A172 (cell line): ENCODE measurements around the gene JPH3. TPM values are rescaled to one million over a fixed set of nuclear protein-coding genes. Genes with fewer than 3 reads are reported as not detected.

ENCODE experiments used
- DNase-seq: peaks from one replicate; pipeline ENCODE4 v3.0.0-alpha.2; 2015; ENCODE audit warnings: low spot score
- total RNA-seq: library from RNA; depleted of rRNA; stranded (reverse); fragments of >200 nt; shearing (Covaris generic); gene quantifications from 2 replicates; pipeline ENCODE4 v1.2.3, GENCODE V29; 2014

JPH3 gene
- total RNA-seq, 1 experiment from 2014 or later: 9.1 TPM

- no peak for DNase-seq
Observed at GRCh38 chr16:87696726-87697125, 94.4 kb downstream of the JPH3 start.

DNA sequence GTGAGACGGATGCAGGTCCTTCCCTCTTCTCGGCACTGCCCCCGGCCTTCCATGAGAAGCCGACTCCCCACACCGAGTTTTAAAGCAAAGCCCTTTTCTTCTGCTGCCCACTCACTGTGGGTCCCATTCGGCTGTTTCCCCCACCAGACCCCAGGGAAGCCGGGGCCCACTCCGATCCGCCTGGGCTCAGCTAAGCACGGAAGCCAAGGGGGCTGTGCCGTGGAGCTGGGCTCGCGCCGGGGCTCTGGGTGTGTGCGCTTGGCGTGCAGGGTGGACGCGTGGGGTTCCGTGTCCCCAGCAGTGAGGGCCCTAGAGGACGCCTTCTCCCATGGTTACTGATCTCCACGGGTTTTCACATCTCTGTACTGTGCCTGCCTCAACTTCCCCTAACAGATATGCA, 94.9 kb downstream of the JPH3 start:
- DNase-seq: no peak

DNA sequence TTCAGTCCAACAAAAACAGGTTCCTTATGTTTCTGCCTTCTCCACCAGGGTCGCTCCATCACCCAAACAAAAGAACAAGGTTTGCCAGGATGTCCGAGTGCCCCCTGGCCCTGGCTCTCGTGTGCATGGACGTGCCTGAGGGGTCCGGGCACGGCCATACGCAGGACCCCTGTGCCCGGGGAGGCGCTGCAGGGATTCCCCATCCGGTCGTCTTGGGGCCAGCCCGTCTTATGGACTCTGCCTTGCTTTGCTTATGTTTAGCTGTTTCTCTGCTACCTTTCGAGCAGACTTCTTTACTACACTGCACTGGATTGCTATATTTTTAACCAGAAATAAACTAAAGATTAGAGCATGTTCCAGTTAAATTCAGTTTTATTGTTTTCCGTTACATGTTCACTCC, 95.5 kb downstream of the JPH3 start:
- no peak for DNase-seq

- DNase-seq: no peak
Observed at GRCh38 chr16:87698241-87698640, 95.9 kb downstream of the JPH3 start.

- DNase-seq: no peak
Observed at GRCh38 chr16:87698676-87699199, 96.4 kb downstream of the JPH3 start.

DNA sequence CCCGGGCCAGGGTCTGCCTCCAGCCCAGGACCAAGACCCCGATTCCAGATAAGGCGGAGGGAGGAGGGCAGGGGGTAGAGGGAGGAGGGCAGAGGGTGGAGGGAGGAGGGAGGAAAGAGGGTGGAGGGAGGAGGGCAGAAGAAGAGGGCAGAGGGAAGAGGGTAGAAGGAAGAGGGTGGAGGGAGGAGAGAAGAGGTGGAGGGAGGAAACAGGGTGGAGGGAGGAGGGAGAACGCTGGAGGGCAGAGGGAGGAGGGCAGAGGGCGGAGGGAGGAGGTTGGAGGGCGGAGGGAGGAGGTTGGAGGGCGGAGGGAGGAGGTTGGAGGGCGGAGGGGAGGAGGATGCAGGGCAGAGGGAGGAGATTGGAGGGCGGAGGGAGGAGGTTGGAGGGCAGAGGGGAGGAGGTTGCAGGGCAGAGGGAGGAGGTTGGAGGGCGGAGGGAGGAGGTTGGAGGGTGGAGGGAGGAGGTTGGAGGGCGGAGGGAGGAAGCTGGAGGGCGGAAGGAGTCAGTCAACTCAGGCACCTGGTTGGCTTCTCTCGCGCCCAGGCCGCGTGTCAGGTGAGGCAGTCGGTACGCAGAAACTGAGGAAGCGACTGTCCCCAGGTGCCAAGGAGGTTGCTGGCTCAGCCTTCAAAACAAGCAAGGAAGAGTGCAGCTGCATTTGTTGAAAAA, 98.2 kb downstream of the JPH3 start:
- DNase-seq: no peak

DNA sequence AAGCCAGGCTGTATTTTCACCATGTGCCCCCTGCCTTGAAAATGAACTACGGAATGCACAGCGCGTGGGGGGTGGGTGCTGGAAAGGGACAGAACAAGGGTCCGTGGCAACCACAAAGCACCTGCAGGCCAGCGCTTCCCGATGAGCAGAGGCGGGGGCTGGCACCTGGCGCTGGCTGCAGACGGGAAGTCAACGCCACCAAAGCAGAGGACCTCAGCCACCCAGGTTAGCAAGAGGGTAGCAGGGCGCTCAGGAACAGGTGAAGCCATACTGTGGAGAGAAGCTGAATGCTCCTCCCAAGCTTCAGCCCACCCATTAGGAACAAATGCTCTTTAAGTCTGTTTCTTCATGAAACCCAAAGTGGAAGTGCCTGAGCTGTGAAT, 98.8 kb downstream of the JPH3 start:
- DNase-seq: no peak

GRCh38 chr16:87701505-87701921, 99.2 kb downstream of the JPH3 start:
- DNase-seq: no peak

- peak; percentile 20 for DNase-seq
Observed at GRCh38 chr16:87702325-87702811, 100.1 kb downstream of the JPH3 start.

DNA sequence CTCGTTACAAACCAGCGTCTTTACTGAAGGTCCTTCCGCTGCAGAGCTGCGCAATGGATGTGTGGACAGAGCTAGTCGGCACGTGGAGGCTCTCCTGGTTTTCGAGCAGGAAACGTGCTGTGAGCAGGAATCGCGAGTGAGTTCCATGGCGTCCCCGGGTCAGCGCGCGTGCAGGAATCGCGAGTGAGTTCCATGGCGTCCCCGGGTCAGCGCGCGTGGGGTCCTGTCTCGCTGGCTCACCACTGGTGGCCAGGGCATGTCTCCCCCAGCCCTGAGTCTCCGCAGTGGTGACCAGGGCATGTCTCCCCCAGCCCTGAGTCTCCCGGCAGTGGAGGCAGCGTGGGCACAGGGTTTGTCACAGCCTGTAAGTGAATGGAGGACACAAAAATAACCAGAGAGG, 100.8 kb downstream of the JPH3 start:
- DNase-seq: no peak

DNA sequence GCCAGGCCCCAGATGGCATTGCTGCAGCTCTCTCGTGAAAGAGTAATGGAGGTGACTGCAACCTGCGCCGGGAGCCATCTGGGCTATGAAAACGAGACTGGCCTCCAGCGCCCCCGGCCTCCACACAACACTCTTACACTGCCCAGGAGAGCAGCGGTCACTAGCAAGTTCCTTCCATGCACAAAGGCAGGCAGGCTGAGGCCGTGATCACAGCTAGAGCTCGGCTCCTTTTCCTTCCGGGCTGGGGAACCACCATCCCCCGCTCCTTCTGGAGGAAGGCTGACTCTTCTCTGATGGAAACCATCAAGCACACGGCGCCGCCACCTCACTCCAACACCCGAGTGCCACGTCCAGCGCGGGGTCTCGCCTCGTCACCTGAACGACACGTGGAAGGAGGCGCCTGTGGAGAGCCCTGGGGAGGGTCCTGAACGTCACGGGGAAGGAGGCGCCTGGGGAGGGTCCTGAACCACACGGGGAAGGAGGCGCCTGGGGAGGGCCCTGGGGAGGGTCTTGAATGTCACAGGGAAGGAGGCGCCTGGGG, 101.6 kb downstream of the JPH3 start:
- DNase-seq: no peak

DNA sequence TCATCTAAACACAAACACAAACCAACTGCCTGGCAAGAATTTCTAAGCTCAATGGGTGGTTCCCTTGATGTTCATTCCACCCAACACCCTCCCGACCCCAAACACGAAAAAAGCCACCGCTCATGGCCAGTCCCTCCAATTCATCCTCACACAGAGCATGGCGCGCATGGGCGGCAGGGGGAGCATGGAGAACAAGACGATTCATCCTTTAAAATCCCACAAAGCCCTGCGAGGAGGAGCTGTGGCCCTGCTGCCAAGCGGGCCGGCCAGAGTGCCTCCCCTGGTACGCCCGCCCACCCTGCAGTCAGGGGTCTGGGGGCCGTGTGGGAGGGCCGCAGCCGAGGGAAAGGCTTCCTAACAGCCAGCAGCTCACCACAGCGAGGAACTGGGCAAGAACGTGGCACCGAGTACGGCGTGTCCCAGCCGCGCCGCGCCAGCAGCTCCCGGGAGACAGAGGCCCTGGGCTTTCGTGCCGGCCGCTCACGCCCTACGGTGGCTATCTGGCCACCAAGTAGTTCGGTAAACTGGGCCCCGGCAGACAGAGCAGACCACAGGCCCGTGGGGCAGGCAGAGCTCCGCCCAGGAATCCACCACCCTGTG, 102.5 kb downstream of the JPH3 start:
- no peak for DNase-seq

GRCh38 chr16:87705771-87706277, 103.5 kb downstream of the JPH3 start:
- DNase-seq: no peak

GRCh38 chr16:87706278-87707000, 104.1 kb downstream of the JPH3 start:
- DNase-seq: no peak

DNA sequence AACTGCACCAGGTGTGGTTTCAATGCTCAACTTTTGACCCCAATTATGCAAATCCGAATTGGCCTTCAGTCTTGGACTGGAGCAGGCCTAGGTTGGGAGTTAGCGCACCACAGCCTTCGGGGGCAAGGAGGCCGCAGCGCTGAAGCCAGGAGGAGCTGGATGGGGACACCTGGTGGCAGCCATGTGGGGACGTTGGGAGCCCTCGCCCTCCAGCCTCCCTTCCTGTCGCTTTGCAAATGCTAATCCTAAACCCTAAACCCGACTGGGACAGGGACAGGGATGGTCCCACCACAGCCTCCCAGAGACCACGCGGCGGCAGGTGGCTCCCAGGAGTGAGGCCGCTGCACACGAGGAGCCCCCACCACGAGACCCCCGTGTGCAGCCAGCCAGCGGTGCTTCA, 104.8 kb downstream of the JPH3 start:
- no peak for DNase-seq

- DNase-seq: no peak
Observed at GRCh38 chr16:87707714-87708580, 105.6 kb downstream of the JPH3 start.

DNA sequence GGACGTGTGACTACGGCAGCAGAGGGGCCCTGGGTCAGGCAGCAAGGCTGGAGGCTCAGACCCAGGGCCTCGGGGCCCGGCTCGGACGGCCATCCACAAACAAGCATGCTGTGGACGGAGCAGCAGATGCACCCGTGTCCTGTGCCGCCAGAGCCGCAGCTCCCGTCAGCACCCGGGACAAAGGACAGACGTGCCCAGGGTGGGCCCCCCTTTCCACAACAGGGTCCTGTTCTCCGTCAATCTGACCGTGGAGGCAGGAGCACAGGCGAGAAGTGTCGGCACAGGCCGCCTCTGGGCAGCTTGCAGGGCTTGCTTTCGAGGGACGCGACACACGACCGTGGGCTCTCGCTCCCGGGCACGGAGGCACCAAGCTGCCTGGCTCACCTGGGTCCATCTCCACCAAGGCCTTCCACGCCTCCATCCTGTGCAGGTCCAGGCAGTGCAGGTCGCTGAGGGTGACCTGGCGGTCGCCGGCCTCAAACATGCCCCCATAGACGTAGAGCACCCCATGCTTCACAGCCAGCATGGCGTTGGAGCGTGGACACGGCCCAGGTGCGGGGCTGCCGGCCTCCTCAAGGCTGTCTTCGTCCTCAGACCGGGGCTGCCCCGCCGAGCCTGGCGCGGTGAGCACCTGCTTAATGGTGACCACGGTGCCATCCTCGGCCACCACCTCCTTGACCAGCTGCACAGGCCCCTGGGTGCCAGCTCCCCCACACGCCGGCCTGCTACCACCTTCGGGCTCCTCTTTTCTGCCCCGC, 106.8 kb downstream of the JPH3 start:
- DNase-seq: no peak

DNA sequence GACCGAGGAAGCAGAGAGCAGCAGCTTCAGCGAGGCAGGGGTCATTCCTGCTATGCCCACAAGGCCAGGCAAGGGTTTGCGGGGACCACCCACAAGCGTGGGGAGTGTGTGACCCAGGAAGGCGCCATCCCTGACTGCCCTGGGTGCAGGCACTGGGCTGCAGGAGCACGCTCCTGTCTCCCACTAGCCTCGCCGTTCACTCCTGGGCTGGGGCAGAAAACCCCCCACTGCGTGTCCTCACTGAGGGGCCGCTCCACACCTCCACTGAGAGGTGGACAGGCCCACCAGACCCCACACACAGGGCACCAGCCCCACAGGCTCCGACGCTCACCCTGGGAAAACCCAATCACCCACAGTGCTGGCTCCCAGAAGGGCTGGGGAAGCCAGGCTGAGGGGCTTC, 107.4 kb downstream of the JPH3 start:
- DNase-seq: no peak

DNA sequence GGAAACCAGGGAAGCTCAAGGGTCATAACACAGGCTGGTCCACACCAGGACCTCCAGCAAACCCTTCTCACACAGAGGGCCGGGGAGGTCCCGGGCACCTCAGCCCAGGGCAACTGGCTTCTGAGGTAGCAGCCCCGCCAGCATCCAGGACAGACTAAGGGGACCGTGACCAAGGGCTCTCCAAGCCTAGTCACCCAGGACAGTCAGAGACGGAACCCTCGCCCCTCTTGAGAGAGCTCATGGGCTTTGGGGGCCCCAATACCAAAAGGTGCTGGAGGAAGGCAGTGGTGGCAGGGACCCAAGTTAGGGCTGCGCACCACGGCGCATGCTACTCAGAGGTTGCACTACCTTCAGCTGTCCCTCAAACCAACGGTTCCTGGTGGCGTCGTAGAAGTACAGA, 108.6 kb downstream of the JPH3 start:
- DNase-seq: no peak

DNA sequence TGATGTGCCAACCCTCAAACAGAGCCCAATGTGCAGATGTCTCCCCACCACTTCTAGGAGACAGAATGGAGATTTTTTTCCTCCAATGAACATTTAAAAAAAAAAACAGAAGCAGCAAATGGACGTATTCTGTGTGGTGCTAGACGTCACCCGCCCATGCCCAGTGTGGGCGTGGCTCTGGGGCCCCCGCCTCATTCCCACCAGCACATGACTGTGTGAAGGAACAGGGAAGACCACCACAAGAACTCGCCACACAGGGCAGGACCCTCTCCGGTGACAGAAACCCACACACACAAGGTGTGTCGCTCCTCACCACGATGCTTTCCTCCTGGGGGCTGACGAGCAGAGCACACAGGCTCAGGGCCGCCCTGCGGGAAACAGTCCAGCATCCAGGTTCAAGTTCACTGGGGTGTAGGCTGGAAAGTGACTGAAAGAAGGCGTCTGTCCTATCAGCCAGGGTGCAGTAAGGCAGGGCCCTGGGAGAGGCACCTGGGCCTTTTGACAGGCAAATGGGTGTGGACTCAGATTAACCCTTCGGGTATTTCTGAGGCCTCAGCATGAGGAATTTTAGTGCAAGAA, 110.0 kb downstream of the JPH3 start:
- DNase-seq: no peak
